Lower leg skin (tissue), 3 donors: Measurements from ENCODE around the gene ETV4.

ENCODE experiments used
- CTCF ChIP-seq, 3 donors: fragments of 450-650 bp; IDR thresholded peaks; one replicate each; pipeline ENCODE4 v1.5.1; 2016; ENCODE audit warnings: antibody characterized with exemption in 3 of 3, mild to moderate bottlenecking in 3 of 3, moderate library complexity in 2 of 3
- POLR2A ChIP-seq, 2 donors: fragments of 450-650 bp; IDR thresholded peaks; one replicate each; pipeline ENCODE4 v1.6.1; 2016 to 2017; ENCODE audit warnings: antibody characterized with exemption in 2 of 2, mild to moderate bottlenecking in 1 of 2, moderate library complexity in 1 of 2

GRCh38 chr17:43553573-43553972 lies 7.4 kb upstream of the ETV4 start:
- TF ChIP-seq CTCF (IDR thresholded peaks at IDR 0.05) = no peak
- TF ChIP-seq POLR2A (IDR thresholded peaks at IDR 0.05) = no peak
